GM12892 (cell line): ENCODE measurements around the gene ZNF451.

ENCODE experiments used
- DNase-seq: peaks from one replicate; pipeline ENCODE4 v3.0.0; 2011; ENCODE audit not compliant: insufficient read length
- FAIRE-seq: peaks from 2 replicates; lab custom pipeline; 2011; peaks lifted over from hg19 to GRCh38; lab: Jason Lieb, UNC
- POLR2A ChIP-seq: IDR thresholded peaks from 2 replicates; pipeline ENCODE4 v1.6.1; 2011; ENCODE audit warnings: low read depth, low read length, control low read depth
- POLR2AphosphoS5 ChIP-seq: IDR thresholded peaks from 2 replicates; pipeline ENCODE4 v1.6.1; 2011; ENCODE audit warnings: low read depth, low read length, control low read depth
- TAF1 ChIP-seq: IDR thresholded peaks from 2 replicates; pipeline ENCODE4 v1.6.1; 2011; ENCODE audit warnings: low read depth, mild to moderate bottlenecking, control low read depth, low read length, borderline replicate concordance

The ZNF451 gene

DNA sequence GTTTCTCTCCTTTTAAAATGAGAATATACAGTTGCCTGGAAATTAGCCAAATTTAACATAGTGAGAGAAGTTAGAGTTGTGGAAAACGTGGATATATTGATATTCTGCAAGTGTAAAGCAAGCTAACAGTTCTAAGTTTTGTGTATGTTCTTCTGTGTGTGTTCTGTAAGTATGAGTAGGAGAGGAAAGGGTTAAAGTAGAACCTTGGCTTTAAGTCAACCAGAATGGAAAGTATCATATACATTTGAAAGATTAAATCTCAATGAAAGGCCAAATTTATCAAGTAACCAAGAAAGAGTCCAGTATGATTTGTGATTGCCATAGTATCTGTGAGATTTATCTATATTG lies 52.2 kb downstream of the ZNF451 start:
- DNase-seq (no peak), FAIRE-seq (no peak)
- no peak for TF ChIP-seq POLR2A
- TF ChIP-seq POLR2AphosphoS5, result no peak
- no peak for TF ChIP-seq TAF1

DNA sequence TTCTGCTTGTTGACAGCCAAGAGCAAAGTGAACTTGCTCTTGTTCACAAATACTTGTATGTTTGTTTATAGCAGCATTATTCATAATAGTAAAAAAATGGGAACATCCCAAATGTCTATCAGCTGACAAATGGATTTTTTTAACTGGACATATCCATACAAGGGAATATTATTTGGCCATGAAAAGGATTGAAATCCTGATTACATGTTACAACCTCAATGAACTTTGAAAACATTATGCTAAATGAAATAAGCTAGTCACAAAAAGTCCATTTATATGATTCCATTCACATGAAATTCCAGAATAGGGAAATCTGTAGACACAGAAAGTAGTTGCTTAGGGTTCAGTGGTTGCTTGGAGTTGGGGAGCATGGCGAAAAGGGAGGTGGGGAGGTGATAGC lies 53.7 kb downstream of the ZNF451 start:
- FAIRE-seq, result no peak
- no peak for DNase-seq
- TF ChIP-seq POLR2A, result no peak
- TF ChIP-seq POLR2AphosphoS5, result no peak
- no peak for TF ChIP-seq TAF1

DNA sequence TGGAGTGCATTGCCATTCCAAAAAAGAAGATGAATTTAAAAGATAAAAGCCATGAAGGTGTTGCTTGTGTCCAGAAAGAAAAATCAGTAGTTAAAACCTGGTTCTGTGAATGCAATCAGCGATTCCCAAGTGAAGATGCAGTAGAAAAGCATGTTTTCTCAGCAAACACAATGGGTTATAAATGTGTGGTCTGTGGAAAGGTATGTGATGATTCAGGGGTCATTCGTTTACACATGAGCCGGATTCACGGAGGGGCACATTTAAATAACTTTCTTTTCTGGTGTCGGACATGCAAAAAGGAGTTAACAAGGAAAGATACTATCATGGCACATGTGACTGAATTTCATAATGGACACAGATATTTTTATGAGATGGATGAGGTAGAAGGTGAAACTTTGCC lies 57.4 kb downstream of the ZNF451 start:
- FAIRE-seq (no peak), DNase-seq (no peak)
- TF ChIP-seq POLR2A (no peak), POLR2AphosphoS5 (no peak), TAF1 (no peak)

DNA sequence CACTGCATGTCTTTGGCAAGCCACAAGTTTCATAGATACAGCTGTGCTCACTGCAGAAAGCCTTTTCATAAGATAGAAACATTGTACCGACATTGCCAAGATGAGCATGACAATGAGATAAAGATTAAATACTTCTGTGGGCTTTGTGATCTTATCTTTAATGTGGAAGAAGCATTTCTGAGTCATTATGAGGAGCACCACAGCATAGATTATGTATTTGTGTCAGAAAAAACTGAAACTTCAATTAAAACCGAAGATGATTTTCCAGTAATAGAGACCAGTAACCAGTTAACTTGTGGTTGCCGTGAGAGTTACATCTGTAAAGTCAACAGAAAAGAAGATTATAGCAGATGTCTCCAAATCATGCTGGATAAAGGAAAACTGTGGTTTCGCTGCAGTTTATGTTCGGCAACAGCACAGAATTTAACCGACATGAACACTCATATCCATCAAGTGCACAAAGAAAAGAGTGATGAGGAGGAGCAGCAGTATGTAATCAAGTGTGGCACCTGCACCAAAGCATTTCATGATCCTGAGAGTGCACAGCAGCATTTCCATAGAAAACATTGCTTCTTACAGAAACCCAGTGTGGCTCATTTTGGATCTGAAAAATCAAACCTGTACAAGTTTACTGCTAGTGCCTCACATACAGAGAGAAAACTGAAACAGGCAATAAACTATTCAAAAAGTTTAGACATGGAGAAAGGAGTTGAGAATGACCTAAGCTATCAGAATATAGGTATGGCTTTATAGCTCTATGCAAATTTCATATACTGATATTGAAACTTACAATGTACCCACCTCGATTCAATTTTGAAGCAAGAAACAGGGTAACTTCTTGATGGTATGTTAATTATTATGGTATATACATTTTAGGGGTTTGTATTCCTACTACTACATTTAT lies 58.2 kb downstream of the ZNF451 start:
- DNase-seq, result no peak
- TF ChIP-seq TAF1 (no peak), POLR2A (no peak), POLR2AphosphoS5 (no peak)
- no peak for FAIRE-seq

DNA sequence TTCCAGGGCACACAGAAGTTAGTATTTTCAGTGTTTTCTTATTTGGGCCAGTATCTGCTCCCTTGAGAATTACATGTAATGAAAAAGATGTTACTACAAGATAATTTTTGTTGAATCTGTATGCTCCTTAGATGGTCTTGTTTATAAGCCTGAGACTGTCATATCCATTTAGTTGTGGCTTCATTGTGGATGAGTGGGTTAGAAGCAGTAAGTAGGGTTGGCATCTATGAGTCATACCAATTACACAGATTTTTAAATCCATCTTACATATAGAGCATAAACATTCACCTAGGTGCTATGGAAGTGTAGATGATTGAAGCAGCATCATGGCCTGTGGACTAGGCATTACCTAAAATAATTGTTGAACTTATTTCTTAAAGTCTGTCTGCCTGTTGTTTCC lies 68.7 kb downstream of the ZNF451 start:
- no peak for DNase-seq
- TF ChIP-seq POLR2A (no peak), POLR2AphosphoS5 (no peak), TAF1 (no peak)
- FAIRE-seq, result no peak

DNA sequence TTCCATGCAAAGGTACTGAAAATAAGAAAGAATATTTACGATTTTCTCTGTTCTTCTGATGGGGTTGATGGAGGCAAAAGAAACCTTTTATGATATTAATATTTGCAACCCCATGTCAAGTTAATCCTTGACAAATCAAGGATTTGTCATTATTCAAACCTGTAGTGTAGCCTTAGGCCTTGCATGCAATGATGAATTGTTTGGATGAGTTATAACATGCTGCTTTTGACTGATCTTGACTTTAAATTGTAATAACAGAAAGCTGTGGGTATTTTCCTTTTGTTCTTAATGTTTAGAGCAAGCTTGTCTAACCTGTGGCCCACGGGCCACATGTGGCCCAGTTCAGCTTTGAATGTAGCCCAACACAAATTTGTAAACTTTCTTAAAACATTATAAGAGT lies 69.1 kb downstream of the ZNF451 start:
- DNase-seq, result no peak
- TF ChIP-seq POLR2A, result no peak
- FAIRE-seq, result no peak

DNA sequence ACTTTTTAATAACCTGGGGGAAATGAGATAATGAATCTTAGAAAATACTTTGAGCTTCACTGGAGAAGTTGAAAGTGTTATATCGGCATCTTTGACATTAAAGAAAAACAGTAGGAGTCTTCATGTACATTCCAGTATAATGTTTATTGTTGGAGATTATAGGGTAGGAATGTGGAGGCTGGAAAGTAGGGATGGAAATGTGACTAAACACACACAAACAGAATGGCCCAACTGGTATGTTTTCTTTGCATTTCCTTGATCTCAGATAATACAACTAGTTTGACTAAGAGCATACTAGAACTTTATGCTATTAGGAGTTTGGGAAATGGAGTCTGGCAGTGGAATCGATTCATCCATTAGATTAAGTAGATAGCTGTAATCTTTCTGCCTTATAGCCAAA lies 72.0 kb downstream of the ZNF451 start:
- no peak for FAIRE-seq
- no peak for TF ChIP-seq POLR2A

DNA sequence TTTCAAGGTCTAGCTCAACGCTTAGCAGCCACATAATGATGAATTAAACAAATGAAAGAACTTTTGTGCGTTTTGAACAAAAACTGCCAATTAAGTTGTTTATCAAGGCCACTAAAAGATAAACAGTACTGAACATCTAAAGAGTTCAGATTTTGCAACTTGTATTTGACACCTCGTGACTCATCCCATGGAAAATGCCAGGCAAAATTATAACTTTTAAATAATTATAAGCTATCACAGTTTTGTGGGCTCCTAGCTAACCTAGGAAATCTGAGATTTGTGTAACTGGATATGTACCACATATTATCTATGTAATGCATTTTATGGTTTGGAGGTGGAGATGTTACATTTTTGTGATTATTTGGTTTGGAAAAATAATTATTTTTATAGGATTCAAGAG lies 72.5 kb downstream of the ZNF451 start:
- no peak for DNase-seq

More for the DNA sequence above, 72.0 kb downstream of the ZNF451 start:
- DNase-seq, result no peak

DNA sequence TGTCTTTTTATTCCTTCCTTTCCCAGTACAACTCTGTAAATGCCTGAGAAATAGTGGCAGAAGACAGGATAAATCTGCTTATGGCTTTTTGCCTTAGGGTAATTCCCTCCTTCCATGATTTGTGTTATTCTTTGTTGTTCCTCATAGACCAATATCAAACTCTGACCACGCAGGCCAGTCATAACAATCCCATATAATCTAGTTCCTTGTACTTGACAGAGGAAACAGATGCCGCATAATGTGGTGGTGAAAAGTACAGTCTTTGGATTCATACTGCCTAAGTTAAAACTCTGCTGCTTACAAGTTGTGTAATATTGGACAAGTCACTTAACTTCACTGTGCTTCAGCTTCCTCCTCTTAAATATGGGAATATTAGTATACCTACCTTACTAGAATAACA lies 74.0 kb downstream of the ZNF451 start:
- no peak for TF ChIP-seq TAF1
- no peak for TF ChIP-seq POLR2A
- TF ChIP-seq POLR2AphosphoS5, result no peak
- DNase-seq, result no peak

More for the DNA sequence above, 72.5 kb downstream of the ZNF451 start:
- TF ChIP-seq TAF1 (no peak), POLR2AphosphoS5 (no peak), POLR2A (no peak)
- no peak for FAIRE-seq

DNA sequence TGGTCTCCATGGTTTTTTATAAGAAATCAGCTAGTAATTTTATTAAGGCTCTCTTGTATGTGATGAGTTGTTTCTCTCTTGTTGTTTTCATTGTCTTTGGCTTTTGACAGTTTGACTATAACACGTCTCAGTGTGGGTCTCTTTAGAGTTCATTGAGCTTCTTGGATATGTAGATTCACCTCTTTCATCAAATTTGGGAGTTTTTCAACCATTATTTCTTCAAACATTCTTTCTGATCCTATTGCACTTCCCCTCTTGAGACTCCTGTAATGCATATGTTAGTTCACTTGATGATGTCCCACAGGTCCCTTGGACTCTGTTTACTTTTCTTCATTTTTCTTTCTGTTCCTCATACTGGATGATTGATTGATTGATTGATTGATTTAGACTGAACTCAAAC lies 75.1 kb downstream of the ZNF451 start:
- TF ChIP-seq TAF1 (no peak), POLR2AphosphoS5 (no peak), POLR2A (no peak)
- DNase-seq (no peak), FAIRE-seq (no peak)

More for the DNA sequence above, 74.0 kb downstream of the ZNF451 start:
- FAIRE-seq, result no peak

DNA sequence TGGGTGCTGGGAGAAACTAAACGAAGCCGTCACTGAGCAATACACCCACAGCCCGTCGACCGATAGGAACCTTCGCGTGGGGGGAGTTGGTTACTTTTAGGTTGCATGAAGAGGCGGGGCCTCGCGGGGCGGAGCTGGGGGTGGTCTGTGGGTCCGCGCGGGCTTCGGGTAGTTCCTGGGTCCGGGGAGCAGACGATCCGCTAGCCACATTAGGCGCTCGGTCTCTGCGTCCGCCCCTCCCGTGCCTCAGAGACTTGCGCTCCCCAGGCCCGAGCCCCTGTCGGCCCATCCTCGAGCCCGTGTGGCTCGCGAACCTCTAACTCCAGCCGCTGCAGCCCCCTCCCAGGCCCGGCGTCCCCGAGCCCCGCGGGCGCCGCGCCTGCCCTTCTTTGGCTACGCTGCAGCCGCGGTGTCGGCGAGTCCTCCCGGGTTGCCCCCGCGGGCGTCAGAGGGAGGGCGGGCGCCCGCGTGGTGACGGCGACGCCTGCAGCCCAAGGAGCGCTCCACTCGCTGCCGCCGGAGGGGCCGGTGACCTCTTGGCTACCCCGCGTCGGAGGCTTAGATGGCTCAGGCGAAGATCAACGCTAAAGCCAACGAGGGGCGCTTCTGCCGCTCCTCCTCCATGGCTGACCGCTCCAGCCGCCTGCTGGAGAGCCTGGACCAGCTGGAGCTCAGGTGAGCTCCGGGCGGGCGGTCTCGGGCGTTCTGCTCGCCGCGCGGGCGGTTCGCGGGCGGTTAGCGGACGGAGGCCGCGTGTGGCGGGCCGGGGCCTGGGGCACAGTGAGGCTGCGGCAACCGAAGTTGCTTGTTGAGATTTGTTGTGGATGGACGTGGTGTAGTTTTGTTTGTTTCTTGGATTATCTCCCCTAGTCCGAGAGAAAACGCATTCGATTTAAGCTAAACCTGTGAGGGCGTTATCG lies 82.4 kb downstream of the ZNF451 start, which contains the start of gene BAG2:
BAG2 (plus strand) TSS at position 191 of the 920 bp plus-strand sequence; CDS start at position 563, 372 bp downstream.
- FAIRE-seq (peak; percentile 92), DNase-seq (peak; percentile 71)
- TF ChIP-seq POLR2A (peak; percentile 94), POLR2AphosphoS5 (peak; percentile 95), TAF1 (peak; percentile 74)
